ENCODE results near the gene CPNE5. TPM values are rescaled to one million over a fixed set of nuclear protein-coding genes. Genes with fewer than 3 reads are reported as not detected.

Gene CPNE5
- total RNA-seq, 1 donor from 2014 or later = 6.6 TPM

- DNase-seq (ENCODE audit: extremely low spot score in 2 of 2) = no peak
- H3K36me3 ChIP-seq = no peaks in the 10 kb centered on the region
Measured at GRCh38 chr6:36695414-36695813, 143.8 kb downstream of the CPNE5 start.

DNA sequence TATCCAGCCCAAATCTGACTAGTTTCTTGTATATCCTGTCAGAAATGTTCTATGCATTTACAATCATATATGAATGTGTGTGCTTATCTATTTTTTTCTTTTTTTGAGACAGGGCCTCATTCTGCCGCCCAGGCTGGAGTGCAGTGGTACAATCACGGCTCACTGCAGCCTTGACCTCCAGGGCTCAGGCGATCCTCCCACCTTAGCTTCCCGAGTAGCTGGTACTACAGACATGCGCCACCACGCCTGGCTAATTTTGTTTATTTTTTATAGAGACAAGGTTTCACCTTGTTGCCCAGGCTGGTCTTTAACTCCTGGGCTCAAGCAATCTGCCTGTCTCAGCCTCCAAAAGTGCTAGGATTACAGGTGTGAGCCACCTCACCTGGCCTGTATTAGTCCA is 144.6 kb downstream of the CPNE5 start:
- intact Hi-C loops (cut with DNase I) = no loop called here
- H3K4me3 ChIP-seq = no peak overlapping the region
- H3K4me1 ChIP-seq = peaks cover 8% of the 10 kb centered on the region
- H3K27me3 ChIP-seq = no peaks in the 10 kb centered on the region
- H3K36me3 ChIP-seq = no peaks in the 10 kb centered on the region
- no peak for DNase-seq (ENCODE audit: extremely low spot score in 2 of 2)
- H3K9me3 ChIP-seq = no peaks in the 10 kb centered on the region
- TF ChIP-seq CTCF (IDR thresholded peaks at IDR 0.05) (no peak), POLR2AphosphoS5 (IDR thresholded peaks at IDR 0.05; ENCODE audit: insufficient read depth in 1 of 2, low read depth in 1 of 2) (no peak), POLR2A (IDR thresholded peaks at IDR 0.05) (no peak)
- no peak overlapping the region for H3K27ac ChIP-seq

More at GRCh38 chr6:36695414-36695813, 143.8 kb downstream of the CPNE5 start:
- TF ChIP-seq POLR2A (IDR thresholded peaks at IDR 0.05) (no peak), CTCF (IDR thresholded peaks at IDR 0.05) (no peak), POLR2AphosphoS5 (IDR thresholded peaks at IDR 0.05; ENCODE audit: insufficient read depth in 1 of 2, low read depth in 1 of 2) (no peak)
- Histone ChIP-seq H3K27ac (no peak overlapping the region), H3K4me3 (no peak overlapping the region), H3K9me3 (no peaks in the 10 kb centered on the region), H3K27me3 (no peaks in the 10 kb centered on the region), H3K4me1 (peaks cover 8% of the 10 kb centered on the region)
- intact Hi-C loops (cut with DNase I) = no loop called here

- H3K4me1 ChIP-seq = peaks cover 8% of the 10 kb centered on the region
- no peak overlapping the region for H3K27ac ChIP-seq
- no peaks in the 10 kb centered on the region for H3K27me3 ChIP-seq
- no peaks in the 10 kb centered on the region for H3K9me3 ChIP-seq
- TF ChIP-seq CTCF (IDR thresholded peaks at IDR 0.05) = no peak
- no peaks in the 10 kb centered on the region for H3K36me3 ChIP-seq
- no peak overlapping the region for H3K4me3 ChIP-seq
- DNase-seq (ENCODE audit: extremely low spot score in 2 of 2) = no peak
- intact Hi-C loops (cut with DNase I) = no loop called here
Measured at GRCh38 chr6:36692861-36693702, 146.2 kb downstream of the CPNE5 start.

DNA sequence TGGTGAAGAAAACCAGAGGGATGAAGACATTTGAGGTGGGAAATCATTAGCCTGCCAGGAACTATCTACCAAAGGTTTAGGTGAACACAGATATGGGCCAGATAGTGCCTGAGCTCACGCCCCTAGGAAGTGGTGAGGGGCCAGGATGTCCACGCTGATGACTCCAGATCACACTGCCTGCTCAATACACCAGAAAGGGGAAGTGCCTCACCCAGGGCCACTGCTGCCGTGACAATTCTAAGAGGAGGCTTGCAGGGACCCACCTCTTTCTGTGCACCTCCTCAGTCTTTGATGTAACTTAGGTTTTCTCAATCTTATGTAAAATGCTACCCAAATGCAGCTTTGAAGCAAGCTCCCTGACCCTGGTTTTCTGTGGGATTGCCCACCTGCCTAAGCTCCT is 147.0 kb downstream of the CPNE5 start:
- Histone ChIP-seq H3K4me1 (peaks cover 8% of the 10 kb centered on the region), H3K36me3 (peaks cover 0 to 4% of the 10 kb centered on the region in 2 donors), H3K27ac (no peak overlapping the region), H3K4me3 (no peak overlapping the region), H3K9me3 (no peaks in the 10 kb centered on the region), H3K27me3 (no peaks in the 10 kb centered on the region)
- intact Hi-C loops (cut with DNase I) = no loop called here
- DNase-seq (ENCODE audit: extremely low spot score in 2 of 2) = no peak
- no peak for TF ChIP-seq POLR2AphosphoS5 (IDR thresholded peaks at IDR 0.05; ENCODE audit: insufficient read depth in 1 of 2, low read depth in 1 of 2)
- TF ChIP-seq CTCF (IDR thresholded peaks at IDR 0.05) = no peak
- no peak for TF ChIP-seq POLR2A (IDR thresholded peaks at IDR 0.05)

- peaks cover 8% of the 10 kb centered on the region for H3K4me1 ChIP-seq
- no peak for DNase-seq (ENCODE audit: extremely low spot score in 2 of 2)
- no peaks in the 10 kb centered on the region for H3K9me3 ChIP-seq
- no peaks in the 10 kb centered on the region for H3K27me3 ChIP-seq
- intact Hi-C loops (cut with DNase I) = no loop called here
- TF ChIP-seq CTCF (IDR thresholded peaks at IDR 0.05) (no peak), POLR2A (IDR thresholded peaks at IDR 0.05) (no peak), POLR2AphosphoS5 (IDR thresholded peaks at IDR 0.05; ENCODE audit: insufficient read depth in 1 of 2, low read depth in 1 of 2) (no peak)
- H3K27ac ChIP-seq = no peak overlapping the region
- peaks cover 0 to 10% of the 10 kb centered on the region in 2 donors for H3K36me3 ChIP-seq
- no peak overlapping the region for H3K4me3 ChIP-seq
Measured at GRCh38 chr6:36691612-36692011, 147.6 kb downstream of the CPNE5 start.

Measured in vagina (tissue), 2 donors.